Kidney epithelial cell (primary cell): ENCODE measurements around the gene FAM229A. TPM values are rescaled to one million over a fixed set of nuclear protein-coding genes. Genes with fewer than 3 reads are reported as not detected.

Experiments
- DNase-seq: peaks from one replicate; pipeline ENCODE4 v3.0.0-alpha.2; 2010; ENCODE audit warnings: low read depth
- H3K27me3 ChIP-seq: 2 replicates; pipeline ENCODE4 v1.6.0; 2011; ENCODE audit warnings: low read length; ENCODE audit not compliant: control insufficient read depth, insufficient read depth
- H3K36me3 ChIP-seq: 2 replicates; pipeline ENCODE4 v1.5.1; 2011; ENCODE audit warnings: low read length; ENCODE audit not compliant: control insufficient read depth, insufficient read depth
- H3K4me3 ChIP-seq: 2 replicates; pipeline ENCODE4 v1.5.1; 2011; ENCODE audit warnings: low read depth, mild to moderate bottlenecking, control low read depth, low read length
- CTCF ChIP-seq: IDR thresholded peaks from 2 replicates; pipeline ENCODE4 v1.5.1; 2011; ENCODE audit warnings: mild to moderate bottlenecking, moderate library complexity, low read length, control low read depth, inconsistent platforms; ENCODE audit not compliant: insufficient read depth, poor library complexity, severe bottlenecking
- total RNA-seq: library from RNA; depleted of rRNA; stranded (reverse); fragments of >200 nt; gene quantifications from 2 replicates; pipeline ENCODE4 v1.2.3, GENCODE V29; 2015

The FAM229A gene
- total RNA-seq, 1 donor from 2014 or later = 7.5 TPM

- Histone ChIP-seq H3K36me3 (no peaks in the 10 kb centered on the region), H3K4me3 (peak overlapping the region; percentile 72), H3K27me3 (no peaks in the 10 kb centered on the region)
- TF ChIP-seq CTCF = peak; percentile 80
- no peak for DNase-seq
These were observed 11.4 kb downstream of the FAM229A start for GRCh38 chr1:32350785-32351398.

- Histone ChIP-seq H3K4me3 (no peak overlapping the region), H3K36me3 (no peaks in the 10 kb centered on the region), H3K27me3 (no peaks in the 10 kb centered on the region)
- no peak for TF ChIP-seq CTCF
- no peak for DNase-seq
These were observed 13.0 kb downstream of the FAM229A start for GRCh38 chr1:32349211-32349708.

- H3K4me3 ChIP-seq = no peak overlapping the region
- no peaks in the 10 kb centered on the region for H3K27me3 ChIP-seq
- no peak for DNase-seq
- H3K36me3 ChIP-seq = no peaks in the 10 kb centered on the region
- TF ChIP-seq CTCF = no peak
These were observed 15.6 kb downstream of the FAM229A start for GRCh38 chr1:32346532-32347157.

- Histone ChIP-seq H3K27me3 (no peaks in the 10 kb centered on the region), H3K36me3 (no peaks in the 10 kb centered on the region), H3K4me3 (no peak overlapping the region)
- no peak for DNase-seq
- no peak for TF ChIP-seq CTCF
These were observed 16.9 kb downstream of the FAM229A start for GRCh38 chr1:32345289-32345827.

- H3K4me3 ChIP-seq = no peak overlapping the region
- no peak for DNase-seq
- no peak for TF ChIP-seq CTCF
- H3K36me3 ChIP-seq = no peaks in the 10 kb centered on the region
- H3K27me3 ChIP-seq = no peaks in the 10 kb centered on the region
These were observed 19.6 kb downstream of the FAM229A start for GRCh38 chr1:32342704-32343103.
